VCaP (cell line): ENCODE data around the gene TNFSF12.
A peak's percentile ranks its signal among the peaks of the same experiment; 100 is the strongest.

Source experiments
- H3K27ac ChIP-seq: fragments of 450-650 bp; 2 replicates; pipeline ENCODE4 v1.5.1; 2017
- CTCF ChIP-seq: fragments of 450-650 bp; conservative IDR thresholded peaks from 2 replicates; pipeline ENCODE4 v1.5.1; 2017; ENCODE audit warnings: mild to moderate bottlenecking, moderate library complexity

Gene TNFSF12

GRCh38 chr17:7548585-7549400, at the start of gene TNFSF12:
Gene TNFSF12, plus strand, starts transcription at chr17:7549058. Its CDS starts 96 bp downstream, at chr17:7549154.
- 0 out of 2 replicates have a peak, but pooled peaks have one; percentile 19 for TF ChIP-seq CTCF
- peak within 1 kb of the TSS; percentile 68 for H3K27ac ChIP-seq

GRCh38 chr17:7499161-7499560, 49.7 kb upstream of the TNFSF12 start:
- no peak for TF ChIP-seq CTCF
- no peak overlapping the region for H3K27ac ChIP-seq

- no peak overlapping the region for H3K27ac ChIP-seq
- no peak for TF ChIP-seq CTCF
Observed at GRCh38 chr17:7501729-7502128, 47.1 kb upstream of the TNFSF12 start.

GRCh38 chr17:7502171-7502847, 46.5 kb upstream of the TNFSF12 start:
- no peak for TF ChIP-seq CTCF
- H3K27ac ChIP-seq = no peak overlapping the region

- TF ChIP-seq CTCF = no peak; the same call in 1 of the 2 replicates
- H3K27ac ChIP-seq = no peak overlapping the region
Observed at GRCh38 chr17:7502987-7503386, 45.9 kb upstream of the TNFSF12 start.

GRCh38 chr17:7503521-7503920, 45.3 kb upstream of the TNFSF12 start:
- no peak for TF ChIP-seq CTCF
- H3K27ac ChIP-seq = no peak overlapping the region

- H3K27ac ChIP-seq = no peak overlapping the region
- no peak for TF ChIP-seq CTCF
Observed at GRCh38 chr17:7508145-7508544, 40.7 kb upstream of the TNFSF12 start.
